OCI-LY7 (cell line): ENCODE measurements around the gene SERF2.

Experiments
- EZH2phosphoT487 ChIP-seq: fragments of 200-600 bp; sonication (generic); IDR thresholded peaks from 2 replicates; pipeline ENCODE4 v1.6.1; 2018; ENCODE audit warnings: low read depth, borderline replicate concordance, mild to moderate bottlenecking, mixed run types, antibody characterized with exemption, low read length, moderate library complexity, mixed read lengths
- TF ChIP-seq, protein P1 (sequence below): fragments of 200-600 bp; sonication (generic); conservative IDR thresholded peaks from 2 replicates; pipeline ENCODE4 v1.5.1; 2014; ENCODE audit warnings: mild to moderate bottlenecking, antibody characterized with exemption, low read length, moderate library complexity, mixed read lengths

DNA sequence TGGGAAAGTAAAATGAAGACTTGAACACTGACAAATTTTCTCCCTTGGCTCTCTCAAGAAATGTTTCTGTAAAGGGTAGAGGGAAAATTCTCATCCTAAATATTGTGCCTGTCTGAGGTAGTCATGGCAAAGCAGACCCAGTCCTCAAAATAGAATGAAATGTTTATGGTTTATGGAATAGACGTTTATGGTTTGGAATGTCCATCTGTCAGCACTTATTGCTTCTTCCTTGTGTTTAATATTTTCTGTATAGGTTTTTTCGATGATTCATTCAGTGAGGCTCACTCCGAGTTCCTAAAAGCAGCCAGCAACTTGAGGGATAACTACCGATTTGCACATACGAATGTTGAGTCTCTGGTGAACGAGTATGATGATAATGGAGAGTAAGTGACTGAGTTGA, 29.3 kb upstream of the SERF2 start:
- TF ChIP-seq, protein P1, sequence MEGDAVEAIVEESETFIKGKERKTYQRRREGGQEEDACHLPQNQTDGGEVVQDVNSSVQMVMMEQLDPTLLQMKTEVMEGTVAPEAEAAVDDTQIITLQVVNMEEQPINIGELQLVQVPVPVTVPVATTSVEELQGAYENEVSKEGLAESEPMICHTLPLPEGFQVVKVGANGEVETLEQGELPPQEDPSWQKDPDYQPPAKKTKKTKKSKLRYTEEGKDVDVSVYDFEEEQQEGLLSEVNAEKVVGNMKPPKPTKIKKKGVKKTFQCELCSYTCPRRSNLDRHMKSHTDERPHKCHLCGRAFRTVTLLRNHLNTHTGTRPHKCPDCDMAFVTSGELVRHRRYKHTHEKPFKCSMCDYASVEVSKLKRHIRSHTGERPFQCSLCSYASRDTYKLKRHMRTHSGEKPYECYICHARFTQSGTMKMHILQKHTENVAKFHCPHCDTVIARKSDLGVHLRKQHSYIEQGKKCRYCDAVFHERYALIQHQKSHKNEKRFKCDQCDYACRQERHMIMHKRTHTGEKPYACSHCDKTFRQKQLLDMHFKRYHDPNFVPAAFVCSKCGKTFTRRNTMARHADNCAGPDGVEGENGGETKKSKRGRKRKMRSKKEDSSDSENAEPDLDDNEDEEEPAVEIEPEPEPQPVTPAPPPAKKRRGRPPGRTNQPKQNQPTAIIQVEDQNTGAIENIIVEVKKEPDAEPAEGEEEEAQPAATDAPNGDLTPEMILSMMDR: no peak
- no peak for TF ChIP-seq EZH2phosphoT487
